Ecto neural progenitor cell (in vitro differentiated cells): Measurements from ENCODE around the gene ADIPOR2.
"Not testable (repeated sequence)": the region's sequence is repeated elsewhere in the genome, so short reads cannot be mapped to it uniquely, and the experiment has no call there.

Source experiments
- DNase-seq: peaks from one replicate; pipeline ENCODE4 v3.0.0-alpha.2; 2018; ENCODE audit warnings: low spot score

The ADIPOR2 gene

DNA sequence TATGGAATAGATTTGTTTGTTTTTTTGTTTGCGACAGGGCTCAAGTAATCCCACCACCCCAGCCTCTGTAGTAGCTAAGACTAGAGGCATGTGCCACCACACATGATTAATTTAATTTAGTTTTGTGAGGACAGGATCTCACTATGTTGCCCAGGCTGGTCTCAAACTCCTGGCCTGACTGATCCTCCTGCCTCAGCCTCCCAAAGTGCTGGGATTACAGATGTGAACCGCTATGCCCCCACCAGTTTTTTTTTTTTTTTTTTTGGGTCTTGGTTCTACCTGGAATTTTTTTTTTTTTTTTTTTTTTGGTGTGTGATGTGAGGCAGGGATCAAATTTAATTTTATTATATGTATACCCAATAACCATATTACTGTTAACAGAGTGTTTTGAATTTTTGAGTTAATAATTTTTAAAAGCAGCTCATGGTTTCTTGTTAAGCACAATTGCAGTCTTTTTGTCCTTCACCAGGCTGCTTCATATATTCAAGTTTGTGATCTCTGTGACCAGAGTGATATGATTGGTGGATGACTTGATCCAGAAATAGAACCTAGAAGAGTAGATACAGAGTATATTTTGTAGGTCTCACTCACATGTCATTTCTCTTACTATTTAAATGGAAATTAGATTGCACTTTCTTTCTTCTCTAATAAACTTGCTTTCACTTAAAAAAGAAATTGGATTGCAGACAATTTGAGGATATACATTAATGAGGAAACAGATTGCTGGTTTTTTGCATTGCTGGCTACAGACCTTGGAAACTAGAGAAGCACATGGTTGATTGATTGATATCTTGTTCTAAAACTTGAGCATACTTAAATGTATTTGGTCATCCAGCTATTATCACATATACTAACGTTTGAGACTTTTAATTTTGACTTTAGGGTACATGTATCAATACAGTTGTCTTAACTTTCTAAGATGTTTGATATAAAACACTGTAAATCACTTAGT, 13.2 kb downstream of the ADIPOR2 start:
- DNase-seq = no peak

DNA sequence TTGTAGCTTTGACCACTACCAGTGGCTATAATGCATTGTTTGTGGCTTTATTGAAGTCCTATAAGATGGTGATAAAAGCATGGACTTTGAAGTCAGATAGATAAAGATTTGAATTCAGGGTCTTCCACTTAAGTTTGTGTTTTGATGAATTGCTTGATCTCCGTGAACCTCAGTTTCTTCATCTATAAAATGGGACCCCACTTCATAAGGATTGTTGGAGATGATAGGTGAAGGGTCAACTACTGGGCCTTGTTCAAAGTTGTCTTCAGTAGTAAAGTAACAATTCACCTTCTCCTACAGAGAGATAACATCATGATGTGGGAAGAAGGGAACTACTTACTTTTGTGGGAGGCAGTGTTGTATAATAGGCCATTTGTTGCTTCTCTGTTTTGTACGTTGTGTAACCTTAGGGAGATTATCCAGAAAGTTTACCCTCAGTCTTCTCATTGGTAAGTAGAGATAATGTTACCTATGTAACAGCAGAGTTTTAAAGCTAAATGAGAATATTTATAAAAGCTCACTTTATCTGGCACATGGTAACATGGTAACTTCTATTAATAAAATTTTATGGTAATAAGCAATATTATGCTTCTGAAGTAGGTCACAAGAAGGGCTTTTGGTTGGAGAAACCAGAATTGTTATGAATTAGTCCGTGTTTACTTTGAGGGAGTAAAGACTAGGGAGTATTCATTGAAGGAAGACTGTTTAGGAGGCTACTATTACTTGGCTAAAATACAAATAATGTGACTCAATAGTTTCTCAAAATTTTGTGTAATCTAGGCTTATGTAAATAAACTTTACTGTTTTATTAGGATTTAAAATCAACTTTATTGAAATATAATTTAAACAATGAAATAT, 15.1 kb downstream of the ADIPOR2 start:
- no peak for DNase-seq

DNA sequence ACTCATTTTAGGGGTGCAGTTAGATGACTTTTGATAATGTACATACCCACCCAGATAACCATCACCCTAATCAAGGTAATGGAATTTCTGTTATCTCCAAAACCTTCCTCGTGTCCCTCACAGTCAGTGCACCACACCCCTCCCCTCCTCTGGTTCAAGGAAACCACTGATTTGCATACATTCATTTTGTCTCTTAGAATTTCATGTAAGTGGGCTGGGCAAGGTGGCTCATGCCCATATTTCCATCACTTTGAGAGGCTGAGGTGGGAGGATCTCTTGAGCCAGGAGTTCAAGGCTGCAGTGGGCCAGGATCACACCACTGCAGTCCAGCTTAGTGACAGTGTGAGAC, 15.7 kb downstream of the ADIPOR2 start:
- no peak for DNase-seq

DNA sequence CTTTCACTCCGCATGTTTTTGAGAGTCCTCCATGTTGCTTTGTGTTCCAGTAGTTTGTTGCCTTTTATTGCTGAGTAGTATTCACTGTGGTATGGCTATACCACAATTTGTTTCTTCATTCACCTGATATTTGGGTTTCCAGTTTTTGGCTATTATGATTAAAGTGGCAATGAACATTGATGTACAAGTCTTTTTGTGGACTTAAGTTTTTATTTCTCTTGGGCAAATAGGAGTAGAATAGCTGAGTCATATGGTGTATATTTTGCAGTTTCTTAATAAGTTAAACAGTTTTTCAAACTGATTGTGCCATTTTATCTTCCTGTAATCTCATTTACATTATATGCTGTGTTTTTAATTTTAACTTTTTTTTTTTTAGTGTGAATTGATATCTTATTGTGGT, 16.2 kb downstream of the ADIPOR2 start:
- DNase-seq = no peak

DNA sequence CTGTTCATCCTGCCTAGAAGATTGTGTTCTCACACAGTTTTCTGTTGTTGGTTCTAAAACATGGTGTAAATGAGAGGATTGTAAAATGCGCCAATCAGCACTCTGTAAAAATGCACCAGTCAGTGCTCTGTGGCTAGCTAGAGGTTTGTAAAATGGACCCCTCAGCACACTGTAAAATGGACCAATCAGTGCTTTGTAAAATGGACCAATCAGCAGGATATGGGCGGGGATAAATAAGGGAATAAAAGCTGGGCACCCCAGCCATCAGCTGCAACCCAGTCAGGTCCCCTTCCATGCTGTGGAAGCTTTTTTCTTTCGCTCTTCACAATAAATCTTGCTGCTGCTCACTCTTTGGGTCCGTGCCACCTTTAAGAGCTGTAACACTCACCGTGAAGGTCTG, 19.1 kb downstream of the ADIPOR2 start:
- not testable (repeated sequence) for DNase-seq

DNA sequence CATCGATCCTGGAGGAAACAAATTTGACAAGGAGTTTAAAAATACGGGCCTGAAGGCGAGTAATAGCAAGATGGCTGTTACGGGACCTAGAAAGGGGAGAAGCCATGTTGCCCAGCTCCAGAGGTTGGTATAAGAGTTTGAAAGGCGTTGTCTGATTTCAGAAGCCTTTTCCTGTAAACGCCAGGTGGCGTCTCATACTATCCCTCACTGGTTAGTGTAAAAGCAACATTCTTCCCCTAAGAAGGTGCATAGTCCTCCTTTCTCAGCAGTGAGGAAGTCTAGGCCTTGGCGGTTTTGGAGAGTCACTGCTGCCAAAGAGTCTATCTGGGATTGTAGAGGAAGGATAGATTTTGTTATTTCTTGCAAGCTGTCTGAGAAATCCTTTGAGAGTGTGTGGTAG, 20.0 kb downstream of the ADIPOR2 start:
- not testable (repeated sequence) for DNase-seq

DNA sequence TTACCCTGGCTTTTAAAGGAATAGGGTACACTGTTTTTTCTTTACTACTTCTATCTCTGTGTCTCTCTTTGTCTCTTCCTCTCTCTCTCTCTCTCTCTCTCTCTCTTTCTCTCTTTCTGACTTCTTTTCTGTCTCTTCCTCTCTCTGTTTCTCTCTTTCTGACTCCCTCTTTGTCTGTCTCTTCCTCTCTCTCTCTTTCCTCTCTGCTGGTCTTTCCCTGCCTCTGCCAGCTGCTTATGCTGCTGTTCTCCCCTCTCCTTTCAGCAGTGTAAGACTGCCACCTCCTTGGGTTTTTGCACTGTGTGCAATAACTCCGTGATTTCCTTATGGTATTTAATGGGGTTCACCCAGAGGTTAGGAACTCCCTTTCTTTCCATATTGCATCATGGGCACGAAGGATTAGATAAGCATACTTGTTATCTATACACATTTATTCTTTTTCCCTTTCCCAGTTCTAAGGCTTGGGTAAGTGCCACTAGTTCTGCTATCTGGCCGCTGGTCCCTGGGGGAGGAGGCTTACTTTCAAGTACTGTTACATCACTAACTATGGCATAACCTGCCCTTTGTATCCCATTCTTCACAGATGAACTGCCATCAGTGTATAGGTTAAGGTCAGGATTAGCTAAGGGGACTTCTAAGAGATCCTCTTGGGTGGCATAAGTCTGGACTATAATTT, 20.8 kb downstream of the ADIPOR2 start:
- DNase-seq = not testable (repeated sequence)

DNA sequence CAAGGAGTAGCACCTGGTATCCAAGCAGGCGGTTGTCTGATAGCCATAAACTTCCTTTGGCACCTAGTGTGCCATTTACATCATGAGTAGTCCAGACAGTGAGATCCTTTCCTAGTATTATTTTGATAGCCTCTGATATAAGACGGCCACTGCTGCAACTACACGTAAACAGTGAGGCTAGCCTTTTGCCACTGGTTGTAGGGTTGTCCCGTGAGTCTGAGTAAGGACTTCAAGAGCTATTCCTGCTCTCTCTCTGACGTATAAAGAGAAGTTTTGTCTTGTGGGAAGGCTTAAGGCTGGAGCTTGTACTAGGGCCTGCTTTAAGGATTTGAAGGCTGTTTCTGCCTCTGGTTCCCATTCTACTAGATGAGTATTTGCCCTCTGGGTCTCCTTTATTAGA, 21.4 kb downstream of the ADIPOR2 start:
- not testable (repeated sequence) for DNase-seq

DNA sequence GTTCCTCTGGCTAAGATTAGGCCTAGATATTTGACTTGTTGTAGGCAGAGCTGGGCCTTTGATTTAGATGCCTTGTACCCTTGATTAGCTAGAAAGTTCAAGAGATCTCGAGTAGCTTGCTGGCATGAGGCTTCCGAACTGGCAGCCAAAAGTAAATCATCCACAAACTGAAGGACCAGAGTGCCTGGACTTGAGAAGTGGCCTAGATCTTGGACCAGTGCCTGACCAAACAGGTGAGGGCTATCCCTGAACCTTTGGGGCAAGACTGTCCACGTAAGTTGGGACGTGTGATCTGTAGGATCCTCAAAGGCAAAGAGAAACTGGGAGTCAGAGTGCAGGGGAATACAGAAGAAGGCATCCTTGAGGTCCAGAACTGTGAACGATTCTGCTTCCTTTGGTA, 22.0 kb downstream of the ADIPOR2 start:
- DNase-seq = not testable (repeated sequence)

DNA sequence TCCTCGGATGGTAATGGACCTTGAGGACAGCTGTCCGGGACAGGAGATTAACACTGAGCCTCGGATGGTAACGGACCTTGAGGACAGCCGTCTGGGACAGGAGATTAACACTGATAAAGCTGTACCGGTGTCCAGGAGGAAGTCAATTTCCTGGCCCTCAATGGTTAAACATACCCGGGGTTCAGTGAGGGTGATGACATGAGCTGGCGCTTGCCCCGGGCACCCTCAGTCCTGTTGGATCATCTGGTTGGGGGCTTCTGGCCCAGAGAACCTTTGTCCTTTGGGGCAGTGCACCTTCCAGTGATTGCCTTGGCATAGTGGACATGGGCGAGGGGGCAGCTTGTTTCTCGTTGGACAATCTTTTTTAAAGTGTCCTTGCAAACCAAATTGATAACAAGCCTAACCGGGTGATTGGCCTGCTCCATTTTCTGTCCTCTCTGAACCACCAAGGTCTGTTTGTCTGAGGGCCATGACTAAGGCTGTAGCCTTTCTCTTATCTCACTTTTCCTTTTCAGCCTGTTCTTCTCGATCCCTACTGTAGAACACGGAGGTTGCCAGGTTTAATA, 23.0 kb downstream of the ADIPOR2 start:
- DNase-seq = not testable (repeated sequence)

DNA sequence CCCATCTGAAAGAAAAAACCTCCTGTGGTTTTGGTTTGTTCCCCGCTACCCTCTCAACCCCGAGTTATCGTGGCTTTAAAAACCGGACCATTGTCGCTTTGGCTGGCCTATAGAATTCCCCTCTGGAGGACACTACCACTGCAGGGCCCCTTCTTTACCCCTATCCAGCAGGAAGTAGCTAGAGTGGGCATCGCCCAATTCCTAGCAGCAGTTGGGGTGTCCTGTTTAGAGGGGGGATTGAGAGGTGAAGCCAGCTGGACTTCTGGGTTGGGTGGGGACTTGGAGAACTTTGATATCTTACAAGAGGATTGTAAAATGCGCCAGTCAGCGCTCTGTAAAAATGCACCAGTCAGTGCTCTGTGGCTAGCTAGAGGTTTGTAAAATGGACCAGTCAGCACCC, 24.6 kb downstream of the ADIPOR2 start:
- not testable (repeated sequence) for DNase-seq

DNA sequence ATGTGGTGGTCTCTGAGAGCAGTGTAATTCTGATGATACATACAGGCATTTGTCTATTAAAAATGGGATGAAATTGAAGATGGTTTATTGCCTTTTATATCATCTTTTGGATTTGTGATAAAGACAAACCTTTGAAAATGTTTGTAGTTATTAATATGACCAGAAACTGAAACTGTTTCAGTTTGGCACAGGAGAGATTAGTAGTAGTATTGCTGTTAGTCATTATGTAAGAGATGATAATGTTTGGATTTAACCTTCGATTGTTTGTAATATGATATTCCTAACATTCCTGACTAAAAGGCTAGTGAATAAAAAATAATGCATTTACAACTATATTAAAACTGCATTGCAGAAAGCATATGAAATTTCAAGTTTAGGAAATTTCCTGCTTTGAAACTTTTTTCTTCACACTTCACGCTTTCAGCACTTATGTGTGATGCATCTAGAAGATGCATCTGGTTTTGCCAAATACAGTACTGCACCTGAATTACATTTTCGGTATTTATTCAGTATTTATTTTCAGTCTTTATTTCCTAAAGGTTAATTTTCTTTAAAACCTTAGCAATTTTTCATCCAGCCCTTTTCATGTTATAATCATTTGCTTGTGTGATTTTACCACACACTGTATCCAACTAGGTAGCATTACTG, 25.5 kb downstream of the ADIPOR2 start:
- no peak for DNase-seq

DNA sequence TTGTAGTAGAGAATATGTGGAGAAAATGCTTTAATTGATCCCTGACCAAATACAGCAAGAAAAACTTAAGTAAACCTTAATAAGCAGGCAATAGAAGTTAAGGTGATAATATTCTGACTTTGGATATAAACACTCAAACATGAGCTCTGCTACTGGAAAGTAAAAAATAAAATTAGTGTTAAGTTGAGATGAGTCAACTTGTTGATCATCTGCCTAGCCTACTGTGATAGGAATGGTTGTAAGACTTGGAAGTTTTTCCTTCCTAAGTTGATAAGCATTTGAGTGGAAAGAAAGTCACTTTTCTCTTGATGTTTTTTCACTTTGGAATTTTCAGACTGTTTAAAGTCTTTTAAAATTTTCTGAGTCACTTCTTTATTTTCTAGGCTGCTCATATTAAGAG, 26.0 kb downstream of the ADIPOR2 start:
- DNase-seq = no peak

DNA sequence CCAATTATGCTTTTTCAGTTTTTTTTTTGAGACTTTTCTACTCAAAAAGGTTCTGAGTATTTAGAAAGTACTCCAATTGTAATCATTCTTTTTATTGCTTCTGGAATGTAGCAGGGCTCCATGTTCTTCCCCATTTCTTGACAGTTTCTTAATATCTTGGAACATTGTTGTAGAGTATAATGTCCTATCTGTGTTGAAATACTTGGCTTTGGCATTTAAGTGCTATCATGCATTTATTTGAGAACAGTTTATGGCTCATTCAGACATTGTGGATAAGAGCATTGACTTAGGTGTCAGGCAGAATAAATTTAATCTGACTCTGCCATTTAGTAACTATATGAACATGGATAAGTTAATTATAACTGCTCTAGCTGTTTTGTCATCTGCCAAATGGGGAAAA, 28.3 kb downstream of the ADIPOR2 start:
- DNase-seq = no peak

DNA sequence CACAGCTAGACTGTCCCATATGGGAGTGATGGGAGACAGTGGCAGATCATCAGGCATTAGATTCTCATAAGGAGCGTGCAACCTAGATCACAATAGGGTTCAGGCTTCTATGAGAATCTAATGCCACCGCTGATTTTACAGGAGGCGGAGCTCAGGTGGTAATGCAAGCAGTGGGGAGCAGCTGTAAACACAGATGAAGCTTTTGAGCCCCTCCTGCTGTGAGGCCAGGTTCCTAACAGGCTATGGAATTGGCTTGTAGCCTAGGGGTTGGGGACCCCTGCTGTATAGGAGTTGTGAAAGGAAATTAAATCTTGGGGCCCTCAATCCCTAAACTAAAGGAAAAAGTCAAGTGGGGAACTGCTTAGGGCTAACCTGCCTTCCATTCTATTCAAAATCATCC, 29.6 kb downstream of the ADIPOR2 start:
- no peak for DNase-seq

DNA sequence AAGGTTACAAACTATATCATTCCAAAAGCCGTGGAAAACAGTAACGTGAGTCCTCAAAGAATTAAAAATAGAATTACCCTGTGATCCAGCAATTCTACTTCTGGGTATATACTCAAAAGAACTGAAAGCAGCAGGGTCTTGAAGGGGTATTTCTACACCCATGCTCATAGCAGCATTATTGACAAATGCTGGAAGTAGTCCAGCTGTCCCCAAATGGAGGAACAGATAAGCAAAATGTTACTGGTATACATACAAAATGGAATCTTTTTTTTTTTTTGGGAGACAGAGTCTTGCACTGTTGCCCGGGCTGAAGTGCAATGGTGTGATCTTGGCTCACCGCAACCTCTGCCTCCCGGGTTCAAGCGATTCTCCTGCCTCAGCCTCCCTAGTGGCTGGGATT, 32.9 kb downstream of the ADIPOR2 start:
- no peak for DNase-seq

DNA sequence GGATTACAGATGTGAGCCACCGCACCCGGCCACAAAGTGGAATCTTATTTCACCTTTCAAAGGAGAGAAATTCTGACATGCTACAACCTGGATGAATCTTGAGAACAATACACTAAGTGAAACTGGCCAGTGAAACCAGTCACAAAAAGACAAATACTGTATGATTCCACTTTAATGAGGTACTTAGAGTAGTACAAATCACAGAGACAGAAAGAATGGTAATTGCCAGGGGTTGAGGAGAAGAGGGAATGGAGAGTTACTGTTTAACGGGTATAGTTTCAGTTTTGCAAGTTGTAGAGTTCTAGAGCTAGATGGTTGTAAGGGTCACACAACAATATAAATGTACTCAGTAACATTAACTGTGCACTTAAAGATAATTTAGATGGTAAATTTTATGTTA, 33.4 kb downstream of the ADIPOR2 start:
- DNase-seq = no peak

DNA sequence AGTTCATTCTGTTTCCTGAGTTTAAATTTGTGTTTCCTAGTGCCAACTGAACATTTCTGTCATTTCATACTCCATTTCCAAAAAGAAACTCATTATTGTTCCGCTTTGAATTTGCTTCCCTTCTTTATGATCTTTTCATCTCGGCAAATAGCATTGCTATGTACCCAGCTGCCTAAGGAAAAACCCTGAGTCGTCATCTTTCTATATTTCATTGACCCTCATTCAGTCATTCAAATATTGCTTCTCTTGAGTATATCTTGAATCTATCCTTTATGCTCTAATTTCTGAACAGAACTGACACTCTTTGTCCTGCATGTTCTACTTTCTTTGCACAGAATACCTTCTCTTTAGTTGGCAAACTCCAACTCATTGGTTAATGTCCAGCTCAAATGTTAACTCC, 35.9 kb downstream of the ADIPOR2 start:
- no peak for DNase-seq

DNA sequence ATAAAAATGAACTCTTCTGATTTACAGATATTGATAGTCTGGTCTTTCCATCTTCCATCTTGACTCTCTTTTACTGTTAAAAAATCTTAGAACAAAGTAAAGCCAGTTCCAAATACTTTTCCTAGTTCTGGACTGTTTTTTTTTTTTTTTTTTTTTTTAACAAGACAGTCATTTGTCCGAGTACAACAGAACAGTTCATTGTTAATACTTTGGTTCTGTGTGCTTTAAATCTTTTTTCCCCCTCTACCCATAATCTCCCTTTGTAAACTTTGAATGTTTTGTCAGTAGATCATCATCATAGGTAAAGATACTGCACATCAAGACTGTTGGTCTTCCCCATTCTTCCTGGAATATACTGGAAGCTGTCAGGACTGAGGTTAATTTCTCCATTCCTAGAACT, 38.0 kb downstream of the ADIPOR2 start:
- no peak for DNase-seq

DNA sequence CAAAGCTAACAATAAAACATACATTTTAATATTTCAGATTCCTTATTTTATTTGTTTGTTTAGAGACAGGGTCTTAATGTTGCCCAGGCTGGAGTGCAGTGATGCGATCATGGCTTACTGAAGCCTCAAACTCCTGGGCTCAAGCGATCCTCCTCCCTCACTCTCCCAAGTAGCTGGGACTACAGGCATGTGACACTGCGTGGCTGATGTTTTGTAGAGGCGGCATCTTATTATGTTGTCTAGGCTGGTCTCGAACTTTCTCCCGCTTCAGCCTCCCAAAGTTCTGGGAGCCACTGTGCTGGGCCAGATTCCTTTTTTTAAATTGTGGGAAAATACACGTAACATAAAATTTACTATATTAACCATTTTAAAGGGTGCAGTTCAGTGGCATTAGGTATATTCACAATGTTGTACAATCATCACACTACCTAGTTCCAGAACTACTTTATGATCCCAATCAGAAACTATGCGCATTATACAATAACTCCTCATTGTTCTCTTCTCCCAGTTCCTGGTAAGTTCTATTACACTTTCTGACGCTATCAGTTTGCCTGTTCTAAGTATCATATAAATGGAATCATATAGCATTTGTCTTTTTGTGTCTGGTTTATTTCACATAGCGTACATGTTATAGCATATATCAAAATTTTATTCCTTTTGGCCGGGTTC, 40.3 kb downstream of the ADIPOR2 start:
- no peak for DNase-seq

DNA sequence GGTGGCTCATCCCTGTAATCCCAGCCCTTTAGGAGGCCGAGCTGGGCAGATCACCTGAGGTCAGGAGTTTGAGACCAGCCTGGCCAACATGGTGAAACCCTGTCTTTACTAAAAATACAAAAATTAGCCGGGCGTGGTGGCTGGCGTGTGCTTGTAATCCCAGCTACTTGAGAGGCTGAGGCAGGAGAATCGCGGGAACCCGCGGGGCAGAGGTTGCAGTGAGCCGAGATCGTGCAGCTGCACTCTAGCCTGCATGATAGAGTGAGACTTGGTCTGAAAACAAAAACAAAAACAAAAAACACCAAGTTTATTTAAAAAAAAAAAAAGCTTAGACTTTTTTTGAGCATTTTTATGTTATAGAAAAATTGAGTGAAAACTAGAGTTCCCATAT, 40.8 kb downstream of the ADIPOR2 start:
- DNase-seq = not testable (repeated sequence)
